A673 (cell line): Measurements from ENCODE around the gene TERT.

Experiments
- CTCF ChIP-seq: fragments of 300-800, 200-600 bp; sonication (generic); conservative IDR thresholded peaks from 2 replicates; pipeline ENCODE4 v1.5.1; 2017; ENCODE audit warnings: low read depth, mild to moderate bottlenecking, antibody characterized with exemption, low read length, moderate library complexity, mixed read lengths
- EZH2 ChIP-seq: fragments of 200-600 bp; sonication (generic); IDR thresholded peaks from 2 replicates; pipeline ENCODE4 v1.6.1; 2017; ENCODE audit warnings: borderline replicate concordance, low read depth, mild to moderate bottlenecking, mixed read lengths, antibody characterized with exemption, low read length; ENCODE audit not compliant: poor library complexity, severe bottlenecking

GRCh38 chr5:1343315-1343751 is 48.5 kb upstream of the TERT start:
- no peak for TF ChIP-seq CTCF
- no peak for TF ChIP-seq EZH2
